HFFc6 (cell line): Measurements from ENCODE around the gene ATRAID. TPM values are rescaled to one million over a fixed set of nuclear protein-coding genes. Genes with fewer than 3 reads are reported as not detected.

Experiments
- DNase-seq: peaks from one replicate; pipeline ENCODE4 v3.0.0-alpha.2; 2018
- H3K27ac Mint-ChIP-seq: 2 replicates; pipeline ENCODE4 v1.8.0; 2020; ENCODE audit warnings: mild to moderate bottlenecking, mixed read lengths
- H3K27me3 Mint-ChIP-seq: 2 replicates; pipeline ENCODE4 v1.8.0; 2021; ENCODE audit warnings: mild to moderate bottlenecking, moderate library complexity, mixed read lengths; ENCODE audit not compliant: insufficient read depth
- H3K36me3 Mint-ChIP-seq: 2 replicates; pipeline ENCODE4 v1.8.0; 2021; ENCODE audit warnings: low read depth, mixed read lengths
- H3K4me1 Mint-ChIP-seq: 2 replicates; pipeline ENCODE4 v1.8.0; 2020; ENCODE audit warnings: low read depth, mixed read lengths
- H3K4me3 Mint-ChIP-seq: 2 replicates; pipeline ENCODE4 v1.8.0; 2020; ENCODE audit warnings: mild to moderate bottlenecking, moderate library complexity, mixed read lengths
- H3K9me3 Mint-ChIP-seq: 2 replicates; pipeline ENCODE4 v1.8.0; 2020; ENCODE audit warnings: mild to moderate bottlenecking, mixed read lengths
- total RNA-seq, 6 experiments: library from RNA; stranded (reverse); fragmentation: NEBNext Ultra II Directional; extraction: Animal tissue kit (Norgen Biotek cat#: 25700); gene quantifications; 2 replicates in 1 of 6; 3 replicates in 5 of 6; pipeline ENCODE4 v1.2.3, GENCODE V29; 2021
- TF ChIP-seq, protein P1 (sequence below): fragments of 200-600 bp; sonication (generic); IDR thresholded peaks from 2 replicates; pipeline ENCODE4 v1.5.0; 2021; ENCODE audit warnings: antibody characterized with exemption, mild to moderate bottlenecking

Gene ATRAID
- total RNA-seq, 6 experiments from 2014 or later, result 98.8 to 123 (median 116) TPM

DNA sequence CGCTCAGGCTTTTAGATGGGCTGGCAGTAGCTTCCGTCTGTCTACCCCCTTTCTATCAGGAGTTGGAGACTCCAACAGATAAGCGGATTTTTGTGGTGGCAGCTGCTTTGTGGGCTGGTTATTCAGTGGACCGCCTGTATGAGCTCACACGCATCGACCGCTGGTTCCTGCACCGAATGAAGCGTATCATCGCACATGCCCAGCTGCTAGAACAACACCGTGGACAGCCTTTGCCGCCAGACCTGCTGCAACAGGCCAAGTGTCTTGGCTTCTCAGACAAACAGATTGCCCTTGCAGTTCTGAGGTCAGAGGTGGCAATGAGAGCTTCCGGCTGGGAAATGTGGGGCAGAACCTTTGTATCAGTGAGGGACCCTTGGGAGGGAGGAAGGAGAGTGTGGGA, 20.1 kb downstream of the ATRAID start:
- no peak overlapping the region for H3K27ac Mint-ChIP-seq
- H3K27me3 Mint-ChIP-seq, result no peaks in the 10 kb centered on the region; the same call in 1 of the 2 replicates
- TF ChIP-seq, protein P1, sequence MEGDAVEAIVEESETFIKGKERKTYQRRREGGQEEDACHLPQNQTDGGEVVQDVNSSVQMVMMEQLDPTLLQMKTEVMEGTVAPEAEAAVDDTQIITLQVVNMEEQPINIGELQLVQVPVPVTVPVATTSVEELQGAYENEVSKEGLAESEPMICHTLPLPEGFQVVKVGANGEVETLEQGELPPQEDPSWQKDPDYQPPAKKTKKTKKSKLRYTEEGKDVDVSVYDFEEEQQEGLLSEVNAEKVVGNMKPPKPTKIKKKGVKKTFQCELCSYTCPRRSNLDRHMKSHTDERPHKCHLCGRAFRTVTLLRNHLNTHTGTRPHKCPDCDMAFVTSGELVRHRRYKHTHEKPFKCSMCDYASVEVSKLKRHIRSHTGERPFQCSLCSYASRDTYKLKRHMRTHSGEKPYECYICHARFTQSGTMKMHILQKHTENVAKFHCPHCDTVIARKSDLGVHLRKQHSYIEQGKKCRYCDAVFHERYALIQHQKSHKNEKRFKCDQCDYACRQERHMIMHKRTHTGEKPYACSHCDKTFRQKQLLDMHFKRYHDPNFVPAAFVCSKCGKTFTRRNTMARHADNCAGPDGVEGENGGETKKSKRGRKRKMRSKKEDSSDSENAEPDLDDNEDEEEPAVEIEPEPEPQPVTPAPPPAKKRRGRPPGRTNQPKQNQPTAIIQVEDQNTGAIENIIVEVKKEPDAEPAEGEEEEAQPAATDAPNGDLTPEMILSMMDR, result no peak
- peaks cover 41% of the 10 kb centered on the region for H3K36me3 Mint-ChIP-seq
- DNase-seq, result no peak
- peaks cover 11% of the 10 kb centered on the region for H3K4me1 Mint-ChIP-seq
- no peaks in the 10 kb centered on the region for H3K9me3 Mint-ChIP-seq
- no peak overlapping the region for H3K4me3 Mint-ChIP-seq

DNA sequence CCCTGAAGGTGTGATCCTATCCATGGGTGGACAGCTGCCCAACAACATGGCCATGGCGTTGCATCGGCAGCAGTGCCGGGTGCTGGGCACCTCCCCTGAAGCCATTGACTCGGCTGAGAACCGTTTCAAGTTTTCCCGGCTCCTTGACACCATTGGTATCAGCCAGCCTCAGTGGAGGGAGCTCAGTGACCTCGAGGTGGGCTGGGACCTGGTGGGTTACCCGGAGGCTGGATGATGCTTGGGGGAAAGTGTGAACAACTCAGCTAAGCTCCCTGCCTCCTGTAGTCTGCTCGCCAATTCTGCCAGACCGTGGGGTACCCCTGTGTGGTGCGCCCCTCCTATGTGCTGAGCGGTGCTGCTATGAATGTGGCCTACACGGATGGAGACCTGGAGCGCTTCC, 21.5 kb downstream of the ATRAID start:
- DNase-seq, result no peak
- TF ChIP-seq, protein P1, result no peak
- no peaks in the 10 kb centered on the region for H3K4me1 Mint-ChIP-seq
- no peak overlapping the region for H3K4me3 Mint-ChIP-seq
- H3K36me3 Mint-ChIP-seq, result peaks cover 37% of the 10 kb centered on the region
- H3K9me3 Mint-ChIP-seq, result no peaks in the 10 kb centered on the region
- H3K27ac Mint-ChIP-seq, result no peak overlapping the region
- no peaks in the 10 kb centered on the region; the same call in 1 of the 2 replicates for H3K27me3 Mint-ChIP-seq

DNA sequence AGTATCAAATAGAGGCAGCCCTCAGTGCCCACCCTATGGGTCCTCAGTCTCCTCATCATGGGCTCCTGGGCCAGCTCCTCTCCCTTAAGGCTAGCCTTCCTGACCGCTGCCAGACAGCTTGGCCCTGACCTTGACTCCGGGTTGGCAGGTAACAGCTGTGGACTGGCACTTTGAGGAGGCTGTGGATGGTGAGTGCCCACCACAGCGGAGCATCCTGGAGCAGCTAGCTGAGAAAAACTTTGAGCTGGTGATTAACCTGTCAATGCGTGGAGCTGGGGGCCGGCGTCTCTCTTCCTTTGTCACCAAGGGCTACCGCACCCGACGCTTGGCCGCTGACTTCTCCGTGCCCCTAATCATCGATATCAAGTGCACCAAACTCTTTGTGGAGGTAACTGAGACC, 24.3 kb downstream of the ATRAID start:
- no peak for DNase-seq
- peaks cover 47% of the 10 kb centered on the region for H3K36me3 Mint-ChIP-seq
- no peak overlapping the region for H3K4me3 Mint-ChIP-seq
- no peaks in the 10 kb centered on the region for H3K9me3 Mint-ChIP-seq
- H3K27ac Mint-ChIP-seq, result no peak overlapping the region
- no peaks in the 10 kb centered on the region for H3K4me1 Mint-ChIP-seq
- TF ChIP-seq, protein P1, result no peak
- H3K27me3 Mint-ChIP-seq, result no peaks in the 10 kb centered on the region; the same call in 1 of the 2 replicates

DNA sequence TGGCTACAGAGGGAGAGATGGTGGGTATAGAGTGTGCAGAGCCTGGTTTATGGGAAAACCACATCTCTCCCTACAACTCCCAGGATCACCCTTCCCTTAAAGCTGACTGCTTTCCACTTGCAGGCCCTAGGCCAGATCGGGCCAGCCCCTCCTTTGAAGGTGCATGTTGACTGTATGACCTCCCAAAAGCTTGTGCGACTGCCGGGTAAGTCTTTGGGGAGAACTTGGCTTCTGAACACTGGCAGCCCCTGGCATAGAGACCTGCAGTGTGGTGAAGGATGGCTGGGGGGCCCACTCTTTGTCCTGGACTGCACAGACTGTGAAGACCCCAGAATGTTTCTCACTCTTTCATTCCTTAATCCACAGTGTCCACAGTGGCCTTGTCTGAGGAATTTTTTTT, 24.8 kb downstream of the ATRAID start:
- Mint-ChIP-seq H3K9me3 (no peaks in the 10 kb centered on the region), H3K27ac (no peak overlapping the region), H3K4me1 (no peaks in the 10 kb centered on the region), H3K27me3 (no peaks in the 10 kb centered on the region; the same call in 1 of the 2 replicates), H3K4me3 (no peak overlapping the region), H3K36me3 (peaks cover 43% of the 10 kb centered on the region)
- TF ChIP-seq, protein P1, result no peak
- DNase-seq, result no peak

DNA sequence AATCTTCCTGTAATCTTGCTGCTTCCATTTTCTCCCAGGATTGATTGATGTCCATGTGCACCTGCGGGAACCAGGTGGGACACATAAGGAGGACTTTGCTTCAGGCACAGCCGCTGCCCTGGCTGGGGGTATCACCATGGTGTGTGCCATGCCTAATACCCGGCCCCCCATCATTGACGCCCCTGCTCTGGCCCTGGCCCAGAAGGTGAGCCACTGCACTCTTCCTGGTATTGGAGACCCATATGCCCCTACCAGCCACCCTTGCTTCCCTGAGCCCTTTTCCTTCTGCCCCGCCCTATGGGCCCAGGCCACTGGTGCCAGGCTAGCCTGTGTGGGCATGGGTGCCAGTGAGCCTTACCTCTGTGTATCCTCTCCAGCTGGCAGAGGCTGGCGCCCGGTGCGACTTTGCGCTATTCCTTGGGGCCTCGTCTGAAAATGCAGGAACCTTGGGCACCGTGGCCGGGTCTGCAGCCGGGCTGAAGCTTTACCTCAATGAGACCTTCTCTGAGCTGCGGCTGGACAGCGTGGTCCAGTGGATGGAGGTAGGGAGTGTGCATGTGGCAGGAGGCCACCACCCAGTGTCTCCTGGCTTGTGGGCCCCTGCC, 25.6 kb downstream of the ATRAID start:
- Mint-ChIP-seq H3K4me1 (no peaks in the 10 kb centered on the region), H3K27ac (no peak overlapping the region), H3K27me3 (peaks cover 2% of the 10 kb centered on the region; the same call in 1 of the 2 replicates), H3K36me3 (peaks cover 40% of the 10 kb centered on the region), H3K9me3 (no peaks in the 10 kb centered on the region), H3K4me3 (no peak overlapping the region)
- DNase-seq, result no peak
- TF ChIP-seq, protein P1, result no peak
